GM12892 (cell line): Measurements from ENCODE around the gene MYOM1.

Experiments
- POLR2A ChIP-seq: IDR thresholded peaks from 2 replicates; pipeline ENCODE4 v1.6.1; 2011; ENCODE audit warnings: low read depth, low read length, control low read depth
- POLR2AphosphoS5 ChIP-seq: IDR thresholded peaks from 2 replicates; pipeline ENCODE4 v1.6.1; 2011; ENCODE audit warnings: low read depth, low read length, control low read depth
- TAF1 ChIP-seq: IDR thresholded peaks from 2 replicates; pipeline ENCODE4 v1.6.1; 2011; ENCODE audit warnings: low read depth, mild to moderate bottlenecking, control low read depth, low read length, borderline replicate concordance

DNA sequence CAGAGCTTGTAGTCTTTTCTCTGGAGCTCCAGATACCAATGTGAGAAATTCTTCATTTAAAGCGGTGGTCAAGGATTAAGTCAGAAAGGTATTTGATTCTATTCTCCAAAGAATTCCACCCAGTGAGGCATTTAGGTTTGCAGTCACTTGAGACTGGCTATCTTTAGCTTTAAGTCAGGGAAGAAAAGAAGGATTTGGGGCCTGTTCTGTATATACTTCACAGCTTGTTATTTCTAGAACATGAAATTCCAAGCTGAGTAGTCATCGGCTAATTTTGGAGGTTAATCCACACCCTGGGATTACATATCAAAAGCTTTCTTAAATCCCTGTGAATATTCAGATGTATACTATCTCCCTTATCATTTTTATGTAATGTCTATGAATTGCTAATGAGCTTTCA is 39.4 kb downstream of the MYOM1 start:
- TF ChIP-seq POLR2AphosphoS5 (no peak), POLR2A (no peak), TAF1 (no peak)
